Measurements from ENCODE around the gene SLC33A1.

DNA sequence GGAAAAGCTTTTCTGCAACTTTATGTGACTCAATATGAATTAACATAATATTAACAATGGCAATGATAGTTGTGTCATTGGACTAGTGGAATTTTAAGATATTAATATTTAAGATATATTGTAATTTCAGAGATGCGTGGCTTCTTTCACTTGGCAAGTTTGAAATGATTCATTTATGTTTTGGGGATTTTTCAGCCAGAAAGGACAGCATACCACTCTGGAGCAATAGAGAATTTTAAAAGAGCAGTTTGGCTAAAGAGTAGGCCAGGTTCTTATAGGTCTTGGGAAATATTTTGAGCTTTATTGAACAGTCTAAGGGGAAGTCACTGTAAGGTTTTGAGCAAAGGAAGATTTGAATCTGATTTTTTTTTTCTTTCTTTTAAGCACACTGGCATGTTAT is 32.7 kb upstream of the SLC33A1 start:
- TF ChIP-seq, protein P1, sequence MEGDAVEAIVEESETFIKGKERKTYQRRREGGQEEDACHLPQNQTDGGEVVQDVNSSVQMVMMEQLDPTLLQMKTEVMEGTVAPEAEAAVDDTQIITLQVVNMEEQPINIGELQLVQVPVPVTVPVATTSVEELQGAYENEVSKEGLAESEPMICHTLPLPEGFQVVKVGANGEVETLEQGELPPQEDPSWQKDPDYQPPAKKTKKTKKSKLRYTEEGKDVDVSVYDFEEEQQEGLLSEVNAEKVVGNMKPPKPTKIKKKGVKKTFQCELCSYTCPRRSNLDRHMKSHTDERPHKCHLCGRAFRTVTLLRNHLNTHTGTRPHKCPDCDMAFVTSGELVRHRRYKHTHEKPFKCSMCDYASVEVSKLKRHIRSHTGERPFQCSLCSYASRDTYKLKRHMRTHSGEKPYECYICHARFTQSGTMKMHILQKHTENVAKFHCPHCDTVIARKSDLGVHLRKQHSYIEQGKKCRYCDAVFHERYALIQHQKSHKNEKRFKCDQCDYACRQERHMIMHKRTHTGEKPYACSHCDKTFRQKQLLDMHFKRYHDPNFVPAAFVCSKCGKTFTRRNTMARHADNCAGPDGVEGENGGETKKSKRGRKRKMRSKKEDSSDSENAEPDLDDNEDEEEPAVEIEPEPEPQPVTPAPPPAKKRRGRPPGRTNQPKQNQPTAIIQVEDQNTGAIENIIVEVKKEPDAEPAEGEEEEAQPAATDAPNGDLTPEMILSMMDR (IDR thresholded peaks at IDR 0.05), result no peak
- TF ChIP-seq POLR2A (IDR thresholded peaks at IDR 0.05), result no peak

Data from lower leg skin (tissue), 3 donors.